ENCODE results near the gene GPR75. TPM values are rescaled to one million over a fixed set of nuclear protein-coding genes. Genes with fewer than 3 reads are reported as not detected.

The GPR75 gene
- total RNA-seq, 1 experiment from 2014 or later, result 5.3 TPM

- Histone ChIP-seq H3K9ac (ENCODE audit: extremely low read depth, insufficient read length, low read length) (no peak overlapping the region), H3K4me2 (ENCODE audit: insufficient read depth, insufficient read length, low read length) (no peak overlapping the region), H3K23ac (ENCODE audit: insufficient read length, low read depth, low read length) (no peak overlapping the region), H3K18ac (ENCODE audit: insufficient read length, low read depth, low read length) (no peak overlapping the region), H3T11ph (ENCODE audit: low read length) (no peak overlapping the region), H3K23me2 (ENCODE audit: insufficient read length, low read depth, low read length, poor library complexity, severe bottlenecking) (no peaks in the 10 kb centered on the region), H3K79me1 (ENCODE audit: insufficient read depth, low read depth, low read length, poor library complexity, severe bottlenecking) (peaks cover 2% of the 10 kb centered on the region), H3K4me1 (ENCODE audit: insufficient read depth, low read length) (no peaks in the 10 kb centered on the region), H3K79me2 (ENCODE audit: insufficient read depth, low read length) (no peaks in the 10 kb centered on the region), H4K8ac (replicated peaks; ENCODE audit: insufficient read length, low read depth, low read length) (no peak overlapping the region), H2BK12ac (ENCODE audit: insufficient read length, low read depth, low read length) (no peak overlapping the region), H4K91ac (ENCODE audit: insufficient read length, low read depth, low read length) (no peak overlapping the region), H3K9me3 (ENCODE audit: control insufficient read depth, low read depth, low read length) (no peaks in the 10 kb centered on the region), H4K20me1 (ENCODE audit: control insufficient read depth, insufficient read depth, insufficient read length) (no peaks in the 10 kb centered on the region), H3K56ac (ENCODE audit: insufficient read length, low read depth, low read length) (no peak overlapping the region), H2BK20ac (ENCODE audit: low read depth, low read length, poor library complexity, severe bottlenecking) (no peak overlapping the region), H2BK15ac (ENCODE audit: low read depth, low read length) (no peak overlapping the region), H3K14ac (ENCODE audit: insufficient read depth, low read length) (no peak overlapping the region), H2BK120ac (ENCODE audit: low read depth, low read length, poor library complexity, severe bottlenecking) (no peak overlapping the region), H2BK5ac (ENCODE audit: insufficient read length, low read length) (no peak overlapping the region), H3K27ac (ENCODE audit: insufficient read length, low read depth, low read length) (no peak overlapping the region), H2AK5ac (ENCODE audit: insufficient read length, low read length) (no peak overlapping the region), H3K27me3 (ENCODE audit: insufficient read depth, low read length) (no peaks in the 10 kb centered on the region), H4K5ac (ENCODE audit: insufficient read length, low read depth, low read length) (no peak overlapping the region), H2AFZ (ENCODE audit: low read length) (no peak overlapping the region), H3K4ac (ENCODE audit: low read depth, low read length) (no peak overlapping the region)
- no CpG with 5 or more reads among the region's 3 CpGs for whole genome bisulfite sequencing (ENCODE audit: extremely low coverage, insufficient read length, low lambda C conversion rate)
- Mint-ChIP-seq H3K4me3 (no peak overlapping the region), H3K4me1 (no peaks in the 10 kb centered on the region), H3K27ac (no peak overlapping the region), H3K27me3 (ENCODE audit: low read depth) (no peaks in the 10 kb centered on the region), H3K36me3 (ENCODE audit: insufficient read depth in 1 of 3, low read depth in 3 of 3) (peaks cover 22 to 76% (median 58%) of the 10 kb centered on the region in 3 experiments; a peak in 6 of 7 replicates), H3K9me3 (no peaks in the 10 kb centered on the region)
- DNase-seq, result no peak
- no peak for TF ChIP-seq CTCF (conservative IDR thresholded peaks at IDR 0.05)
Measured at GRCh38 chr2:53901192-53901591, 41.4 kb upstream of the GPR75 start.
